GM12891 (cell line): ENCODE measurements around the gene EIF4B.

Source experiments
- DNase-seq: peaks from one replicate; pipeline ENCODE4 v3.0.0; 2011; ENCODE audit warnings: low spot score; ENCODE audit not compliant: insufficient read length
- FAIRE-seq: peaks from 2 replicates; lab custom pipeline; 2011; peaks lifted over from hg19 to GRCh38; lab: Jason Lieb, UNC
- PAX5 ChIP-seq: IDR thresholded peaks from 2 replicates; pipeline ENCODE4 v1.6.1; 2011; ENCODE audit warnings: low read length, moderate library complexity, mild to moderate bottlenecking; ENCODE audit not compliant: insufficient read depth, severe bottlenecking
- POLR2A ChIP-seq: IDR thresholded peaks from 2 replicates; pipeline ENCODE4 v1.6.1; 2011; ENCODE audit warnings: low read depth, low read length, control low read depth
- POLR2AphosphoS5 ChIP-seq: IDR thresholded peaks from 2 replicates; pipeline ENCODE4 v1.6.1; 2011; ENCODE audit warnings: low read depth, low read length, control low read depth
- POU2F2 ChIP-seq: IDR thresholded peaks from 2 replicates; pipeline ENCODE4 v1.6.1; 2011; ENCODE audit warnings: low read depth, mild to moderate bottlenecking, control low read depth, low read length, moderate library complexity
- SPI1 ChIP-seq: IDR thresholded peaks from 2 replicates; pipeline ENCODE4 v1.6.1; 2011; ENCODE audit warnings: low read depth, low read length, control low read depth
- TAF1 ChIP-seq: IDR thresholded peaks from 2 replicates; pipeline ENCODE4 v1.6.1; 2011; ENCODE audit warnings: low read depth, low read length, control low read depth

EIF4B gene

DNA sequence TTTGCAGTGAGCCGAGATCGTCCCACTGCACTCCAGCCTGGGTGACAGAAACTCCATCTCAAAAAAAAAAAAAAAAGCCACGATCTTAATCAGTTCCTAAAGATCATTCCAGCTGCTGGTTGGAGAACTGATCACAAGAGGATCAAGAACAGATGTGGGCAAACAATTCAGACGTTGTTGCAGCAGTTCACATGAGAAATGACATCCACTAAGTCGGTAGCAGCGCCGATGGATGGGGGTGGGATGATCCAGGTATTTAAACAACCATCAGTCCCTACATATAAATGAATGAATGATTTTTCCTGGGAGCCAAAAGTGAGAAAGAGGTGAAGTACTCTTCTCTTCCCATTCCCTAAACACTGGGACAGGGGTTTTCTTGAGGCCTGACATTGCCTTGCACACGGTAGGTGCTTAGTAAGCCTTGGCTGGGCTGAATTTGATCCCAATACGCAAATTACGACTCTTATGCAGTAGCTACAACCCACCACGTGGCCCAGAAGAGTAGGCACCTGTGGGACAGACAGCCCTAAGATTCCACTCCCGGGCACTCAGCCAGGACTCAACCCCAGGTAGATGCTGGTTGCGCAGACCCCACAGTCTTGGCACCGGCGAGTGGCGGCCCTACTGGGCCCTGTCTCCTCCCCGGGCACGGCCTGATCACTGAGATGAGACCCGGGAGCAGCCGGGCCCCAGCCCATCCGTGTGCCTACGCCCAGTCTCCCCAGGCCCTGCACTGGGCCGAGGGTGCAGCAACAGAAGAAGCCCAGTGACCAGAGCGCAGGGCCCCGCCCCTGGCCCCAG lies 72.4 kb downstream of the EIF4B start:
- DNase-seq (no peak), FAIRE-seq (peak; percentile 68)
- TF ChIP-seq PAX5 (no peak), POLR2AphosphoS5 (no peak), SPI1 (no peak), TAF1 (no peak), POLR2A (no peak), POU2F2 (no peak)

DNA sequence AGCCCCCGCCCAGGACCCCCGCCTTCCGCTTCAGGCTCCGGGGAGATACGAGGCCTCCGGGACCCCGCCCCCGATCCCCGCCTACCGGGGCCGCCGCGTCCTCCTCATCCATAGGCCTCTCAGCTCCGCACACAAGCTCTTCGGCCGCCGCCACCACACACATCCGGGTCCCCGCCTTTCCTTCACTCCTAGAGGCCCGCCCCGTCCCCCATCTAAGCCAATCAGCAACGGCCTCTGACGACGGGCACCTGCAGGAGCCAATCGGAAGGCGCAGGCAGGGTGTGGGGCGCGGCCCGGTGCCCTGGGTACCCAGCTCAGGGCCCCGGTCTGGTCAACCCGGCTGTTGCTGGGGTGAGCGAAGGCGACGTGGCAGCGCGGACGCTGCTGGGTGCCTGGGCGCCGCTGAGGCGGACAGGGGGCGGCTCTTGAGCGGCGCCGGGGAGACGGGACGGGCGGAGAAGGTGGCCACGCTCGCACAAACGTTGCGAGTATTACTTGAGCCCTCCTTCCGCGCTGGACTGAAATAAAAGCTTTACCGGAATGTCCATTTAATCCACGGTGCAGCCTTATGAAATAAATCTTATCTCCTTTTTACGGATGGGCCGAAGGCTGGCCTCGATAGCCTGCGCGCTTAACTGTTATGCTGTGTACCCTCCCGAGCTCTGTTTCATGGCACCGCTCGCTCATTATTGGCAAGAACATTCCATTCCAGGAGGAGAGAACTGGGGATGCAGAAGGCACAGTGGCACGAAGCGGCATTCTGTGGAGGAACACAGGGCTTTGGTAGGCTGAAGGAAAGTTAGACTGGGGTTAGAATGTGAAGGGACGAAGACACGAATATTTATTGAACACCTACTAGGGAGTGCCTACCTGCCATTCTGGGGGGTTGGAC lies 73.2 kb downstream of the EIF4B start, which contains the start of gene SPRYD3:
SPRYD3 (minus strand) TSS at position 165 of the 892 bp plus-strand sequence; CDS start at position 108, 57 bp downstream.
- FAIRE-seq (peak; percentile 91), DNase-seq (peak; percentile 100)
- TF ChIP-seq POLR2A (peak; percentile 78), TAF1 (0 out of 2 replicates have a peak, but pooled peaks have one; percentile 50), POU2F2 (no peak), POLR2AphosphoS5 (peak; percentile 46; the same call in 1 of the 2 replicates), PAX5 (no peak)

DNA sequence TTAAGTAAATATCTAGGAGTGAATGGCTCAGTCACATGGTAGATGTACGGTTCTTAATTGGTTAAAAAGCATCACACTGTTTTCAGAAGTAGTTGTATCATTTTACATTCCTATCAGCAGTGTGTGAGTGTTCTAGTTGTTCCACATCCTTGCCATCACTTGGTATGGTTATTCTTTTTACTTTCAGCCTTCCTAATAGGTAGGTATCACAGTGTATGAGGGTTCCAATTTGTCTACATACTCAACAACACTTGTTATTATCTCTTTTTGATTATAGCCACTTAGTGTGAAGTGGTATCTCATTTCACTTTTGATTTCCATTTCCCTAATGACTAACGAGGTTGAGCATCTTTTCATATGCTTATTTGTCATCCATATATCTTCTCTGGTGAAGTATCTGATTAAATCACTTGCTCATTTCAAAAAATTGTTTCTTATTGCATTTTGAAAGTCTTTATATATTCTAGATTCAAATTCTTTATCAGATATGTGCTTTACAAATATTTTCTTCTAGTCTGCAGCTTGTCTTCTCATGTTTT lies 76.5 kb downstream of the EIF4B start:
- no peak for DNase-seq
- no peak for FAIRE-seq

DNA sequence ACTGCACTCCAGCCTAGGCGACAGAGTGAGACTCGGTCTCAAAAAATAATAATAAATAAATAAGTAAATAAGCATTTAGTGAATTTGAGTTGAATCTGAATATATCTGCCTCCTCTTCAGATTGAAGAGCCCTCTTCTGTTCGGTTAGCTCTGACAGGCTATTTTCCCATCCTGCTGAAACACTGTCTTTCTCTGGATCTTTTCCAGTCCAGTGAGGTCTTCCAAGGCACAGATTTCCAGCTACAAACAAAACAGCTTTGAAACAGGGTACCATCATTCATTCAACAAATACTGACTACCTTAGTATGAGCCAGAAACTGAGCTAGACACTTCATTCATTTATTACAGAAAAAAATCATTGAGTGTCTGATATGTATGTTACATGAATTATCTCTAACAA lies 80.1 kb downstream of the EIF4B start:
- no peak for DNase-seq
- TF ChIP-seq TAF1 (no peak), PAX5 (no peak), POLR2AphosphoS5 (no peak), SPI1 (no peak), POLR2A (no peak), POU2F2 (no peak)
- FAIRE-seq = no peak

More for the DNA sequence above, 76.5 kb downstream of the EIF4B start:
- no peak for TF ChIP-seq POLR2AphosphoS5
- no peak for TF ChIP-seq POLR2A
- no peak for TF ChIP-seq SPI1
- TF ChIP-seq TAF1 = no peak
- TF ChIP-seq POU2F2 = no peak
- no peak for TF ChIP-seq PAX5

DNA sequence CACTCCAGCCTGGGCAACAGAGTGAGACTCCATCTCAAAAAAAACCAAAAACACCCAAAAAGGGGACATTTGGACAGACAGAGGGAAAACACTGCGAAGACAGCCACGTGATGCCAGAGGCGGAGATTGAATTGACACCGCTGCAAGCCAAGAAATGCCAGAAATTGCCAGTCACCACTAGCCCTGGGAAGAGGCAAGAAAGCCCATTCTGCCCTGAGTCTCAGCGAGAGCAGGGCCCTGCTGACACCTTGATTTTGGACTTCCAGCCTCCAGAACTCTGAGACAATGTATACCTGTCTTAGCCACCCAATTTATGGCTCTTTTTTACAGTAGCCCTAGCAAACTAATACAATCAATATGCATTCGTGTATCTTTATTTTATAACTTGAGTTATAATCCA lies 83.8 kb downstream of the EIF4B start:
- no peak for TF ChIP-seq SPI1
- no peak for TF ChIP-seq POLR2A
- TF ChIP-seq TAF1 = no peak
- no peak for TF ChIP-seq POU2F2
- no peak for TF ChIP-seq PAX5
- DNase-seq = no peak
- no peak for FAIRE-seq

DNA sequence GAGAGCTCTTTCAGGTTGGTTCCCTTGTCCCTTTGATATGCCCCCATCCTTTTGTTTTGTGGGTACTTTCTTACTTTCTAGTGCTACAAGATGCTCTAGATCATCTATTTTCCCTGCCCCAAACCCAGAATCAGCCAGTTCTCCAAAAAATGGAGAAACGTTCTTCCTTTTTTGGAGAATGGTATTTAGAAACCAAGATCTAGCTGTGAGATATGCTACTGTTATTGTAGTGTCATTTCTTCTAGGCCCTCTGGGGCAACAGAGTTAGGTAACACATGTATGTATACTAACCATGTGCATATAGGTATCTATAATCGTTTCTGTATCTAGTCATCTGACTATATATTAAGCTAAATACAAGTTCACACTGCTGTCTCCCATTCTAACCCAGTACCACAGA lies 84.3 kb downstream of the EIF4B start:
- TF ChIP-seq POLR2AphosphoS5 = no peak
- DNase-seq (no peak), FAIRE-seq (no peak)

DNA sequence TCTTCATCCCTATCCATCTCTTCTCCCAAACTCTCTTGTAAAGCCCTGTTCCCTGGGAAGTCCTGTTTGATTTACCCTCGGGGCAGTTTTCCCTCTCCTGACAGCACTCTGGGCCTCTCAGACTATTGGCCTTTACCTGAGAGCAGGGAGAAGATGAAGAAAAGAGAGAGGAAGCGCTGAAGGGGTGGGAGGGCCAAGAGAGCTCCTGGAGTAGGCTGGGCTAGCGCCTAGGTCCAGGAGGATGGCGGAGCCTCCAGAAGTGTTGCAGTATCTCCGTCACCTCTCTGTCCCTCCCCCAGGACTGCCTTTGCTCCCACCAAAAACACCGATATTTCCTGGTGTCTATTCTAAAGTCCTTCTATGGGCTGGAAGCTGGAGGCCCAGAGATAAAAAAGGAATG lies 85.5 kb downstream of the EIF4B start:
- no peak for TF ChIP-seq PAX5
- no peak for TF ChIP-seq POLR2AphosphoS5
- no peak for TF ChIP-seq POLR2A
- no peak for TF ChIP-seq POU2F2
- TF ChIP-seq TAF1 = no peak
- no peak for TF ChIP-seq SPI1
- no peak for DNase-seq
- FAIRE-seq = no peak
